ENCODE results near the gene DHX9.

Gene DHX9

GRCh38 chr1:182829285-182829932 lies 9.7 kb upstream of the DHX9 start:
- WGBS, result 100% methylated on average over 3 of the region's 5 CpGs
- Histone ChIP-seq H3K4me1 (ENCODE audit: control insufficient read depth, insufficient read depth, low read depth, low read length) (no peaks in the 10 kb centered on the region), H3K79me1 (replicated peaks; ENCODE audit: low read length, poor library complexity, severe bottlenecking) (no peaks in the 10 kb centered on the region), H3K9me3 (ENCODE audit: control insufficient read depth, low read length) (no peaks in the 10 kb centered on the region), H3K27me3 (ENCODE audit: control insufficient read depth in 1 of 2, insufficient read depth in 1 of 2, low read length in 2 of 2) (no peaks in the 10 kb centered on the region), H3K9ac (ENCODE audit: low read length) (no peak overlapping the region), H3K4me3 (ENCODE audit: insufficient read depth in 1 of 2, low read depth in 1 of 2, low read length in 2 of 2) (no peak overlapping the region), H2BK120ac (ENCODE audit: low read depth, low read length) (no peak overlapping the region), H3K27ac (ENCODE audit: low read length, poor library complexity, severe bottlenecking) (no peak overlapping the region), H2BK15ac (ENCODE audit: low read depth, poor library complexity, severe bottlenecking) (no peak overlapping the region), H4K91ac (ENCODE audit: low read length) (no peak overlapping the region), H3K18ac (ENCODE audit: low read depth in 1 of 2, low read length in 2 of 2) (no peak overlapping the region), H2AK5ac (ENCODE audit: low read length, severe bottlenecking) (no peak overlapping the region), H3K4ac (ENCODE audit: low read depth in 1 of 2, low read length in 2 of 2) (no peak overlapping the region), H3K14ac (ENCODE audit: low read length in 2 of 2) (no peak overlapping the region), H2AFZ (ENCODE audit: low read depth, low read length) (no peak overlapping the region), H4K8ac (ENCODE audit: low read length) (no peak overlapping the region), H2BK12ac (ENCODE audit: low read length in 2 of 2) (no peak overlapping the region), H3K4me2 (ENCODE audit: low read length, poor library complexity, severe bottlenecking) (no peak overlapping the region), H2BK5ac (ENCODE audit: low read depth, low read length, poor library complexity, severe bottlenecking) (no peak overlapping the region), H3K36me3 (ENCODE audit: control insufficient read depth in 1 of 2, insufficient read depth in 2 of 2, low read depth in 1 of 2, low read length in 2 of 2) (peaks cover 0 to 10% of the 10 kb centered on the region in 2 experiments), H3K23ac (ENCODE audit: low read length in 2 of 2) (no peak overlapping the region)
- no peak for DNase-seq

DNA sequence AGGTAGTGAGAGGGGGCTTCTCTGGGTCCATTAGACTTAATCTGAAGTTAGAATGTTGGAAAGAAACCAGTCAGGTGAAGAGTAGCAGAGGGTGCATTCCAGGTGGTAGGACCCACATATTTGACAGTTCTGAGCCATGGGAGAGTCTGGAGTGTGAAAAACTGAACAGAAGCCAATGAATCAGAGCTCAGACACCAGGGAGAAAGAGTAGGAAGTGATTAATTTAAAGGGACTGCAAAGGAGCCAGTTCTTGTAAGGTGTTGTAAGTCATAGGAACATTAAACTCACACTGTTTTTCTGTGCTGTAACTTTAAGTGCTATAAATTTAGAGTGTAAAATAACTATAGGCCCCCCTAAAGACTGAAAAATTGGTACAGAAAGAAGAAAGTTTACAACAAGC lies 5.9 kb upstream of the DHX9 start:
- no peaks in the 10 kb centered on the region for H3K79me1 ChIP-seq (replicated peaks; ENCODE audit: low read length, poor library complexity, severe bottlenecking)
- no peak overlapping the region for H3K4me3 ChIP-seq (ENCODE audit: insufficient read depth in 1 of 2, low read depth in 1 of 2, low read length in 2 of 2)
- no peak overlapping the region for H3K27ac ChIP-seq (ENCODE audit: low read length, poor library complexity, severe bottlenecking)
- no peak for DNase-seq
- H3K9ac ChIP-seq (ENCODE audit: low read length), result no peak overlapping the region
- H2AFZ ChIP-seq (ENCODE audit: low read depth, low read length), result no peak overlapping the region
- H3K36me3 ChIP-seq (ENCODE audit: control insufficient read depth in 1 of 2, insufficient read depth in 2 of 2, low read depth in 1 of 2, low read length in 2 of 2), result no peaks in the 10 kb centered on the region
- H3K14ac ChIP-seq (ENCODE audit: low read length in 2 of 2), result no peak overlapping the region
- no peak overlapping the region for H3K18ac ChIP-seq (ENCODE audit: low read depth in 1 of 2, low read length in 2 of 2)
- H2BK12ac ChIP-seq (ENCODE audit: low read length in 2 of 2), result no peak overlapping the region
- no peak overlapping the region for H4K8ac ChIP-seq (ENCODE audit: low read length)
- no peak overlapping the region for H2AK5ac ChIP-seq (ENCODE audit: low read length, severe bottlenecking)
- H2BK15ac ChIP-seq (ENCODE audit: low read depth, poor library complexity, severe bottlenecking), result no peak overlapping the region
- no peak overlapping the region for H3K4ac ChIP-seq (ENCODE audit: low read depth in 1 of 2, low read length in 2 of 2)
- peaks cover 2% of the 10 kb centered on the region for H3K4me1 ChIP-seq (ENCODE audit: control insufficient read depth, insufficient read depth, low read depth, low read length)
- H3K9me3 ChIP-seq (ENCODE audit: control insufficient read depth, low read length), result no peaks in the 10 kb centered on the region
- H3K23ac ChIP-seq (ENCODE audit: low read length in 2 of 2), result no peak overlapping the region
- H3K27me3 ChIP-seq (ENCODE audit: control insufficient read depth in 1 of 2, insufficient read depth in 1 of 2, low read length in 2 of 2), result no peaks in the 10 kb centered on the region
- H3K4me2 ChIP-seq (ENCODE audit: low read length, poor library complexity, severe bottlenecking), result no peak overlapping the region
- no peak overlapping the region for H2BK5ac ChIP-seq (ENCODE audit: low read depth, low read length, poor library complexity, severe bottlenecking)
- H2BK120ac ChIP-seq (ENCODE audit: low read depth, low read length), result no peak overlapping the region
- H4K91ac ChIP-seq (ENCODE audit: low read length), result no peak overlapping the region

GRCh38 chr1:182834326-182834725 lies 4.8 kb upstream of the DHX9 start:
- no peak overlapping the region for H2BK12ac ChIP-seq (ENCODE audit: low read length in 2 of 2)
- peaks cover 2% of the 10 kb centered on the region for H3K79me1 ChIP-seq (replicated peaks; ENCODE audit: low read length, poor library complexity, severe bottlenecking)
- H3K23ac ChIP-seq (ENCODE audit: low read length in 2 of 2), result no peak overlapping the region
- H3K4ac ChIP-seq (ENCODE audit: low read depth in 1 of 2, low read length in 2 of 2), result no peak overlapping the region
- H2AFZ ChIP-seq (ENCODE audit: low read depth, low read length), result no peak overlapping the region
- no peak overlapping the region for H4K91ac ChIP-seq (ENCODE audit: low read length)
- H3K18ac ChIP-seq (ENCODE audit: low read depth in 1 of 2, low read length in 2 of 2), result no peak overlapping the region
- no peaks in the 10 kb centered on the region for H3K9me3 ChIP-seq (ENCODE audit: control insufficient read depth, low read length)
- no peak overlapping the region for H3K14ac ChIP-seq (ENCODE audit: low read length in 2 of 2)
- H3K4me3 ChIP-seq (ENCODE audit: insufficient read depth in 1 of 2, low read depth in 1 of 2, low read length in 2 of 2), result no peak overlapping the region
- H3K36me3 ChIP-seq (ENCODE audit: control insufficient read depth in 1 of 2, insufficient read depth in 2 of 2, low read depth in 1 of 2, low read length in 2 of 2), result no peaks in the 10 kb centered on the region
- H4K8ac ChIP-seq (ENCODE audit: low read length), result no peak overlapping the region
- peaks cover 4% of the 10 kb centered on the region for H3K4me1 ChIP-seq (ENCODE audit: control insufficient read depth, insufficient read depth, low read depth, low read length)
- H2BK120ac ChIP-seq (ENCODE audit: low read depth, low read length), result no peak overlapping the region
- no peak for DNase-seq
- no peak overlapping the region for H3K4me2 ChIP-seq (ENCODE audit: low read length, poor library complexity, severe bottlenecking)
- H2BK5ac ChIP-seq (ENCODE audit: low read depth, low read length, poor library complexity, severe bottlenecking), result no peak overlapping the region
- no peak overlapping the region for H3K9ac ChIP-seq (ENCODE audit: low read length)
- no peaks in the 10 kb centered on the region for H3K27me3 ChIP-seq (ENCODE audit: control insufficient read depth in 1 of 2, insufficient read depth in 1 of 2, low read length in 2 of 2)
- WGBS, result 92% methylated on average over 1 of the region's 2 CpGs
- H3K27ac ChIP-seq (ENCODE audit: low read length, poor library complexity, severe bottlenecking), result no peak overlapping the region
- H2AK5ac ChIP-seq (ENCODE audit: low read length, severe bottlenecking), result no peak overlapping the region
- no peak overlapping the region for H2BK15ac ChIP-seq (ENCODE audit: low read depth, poor library complexity, severe bottlenecking)

DNA sequence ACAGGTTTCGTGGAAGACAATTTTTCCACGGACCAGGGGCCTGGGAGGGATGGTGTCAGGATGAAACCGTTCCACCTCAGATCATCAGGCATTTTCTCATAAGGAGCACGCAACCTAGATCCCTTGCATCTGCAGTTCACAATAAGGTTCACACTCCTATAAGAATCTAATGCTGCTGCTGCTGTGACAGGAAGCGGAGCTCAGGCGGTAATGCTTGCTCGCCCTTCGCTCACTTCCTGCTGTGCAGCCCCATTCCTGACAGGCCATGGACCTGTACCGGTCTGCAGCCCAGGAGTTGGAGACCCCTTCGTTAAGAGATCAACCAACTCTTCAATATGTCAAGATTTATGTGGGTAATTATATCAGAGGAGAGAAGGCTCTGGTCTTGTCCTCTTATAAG lies 3.3 kb upstream of the DHX9 start:
- Histone ChIP-seq H3K9me3 (ENCODE audit: control insufficient read depth, low read length) (no peaks in the 10 kb centered on the region), H3K79me1 (replicated peaks; ENCODE audit: low read length, poor library complexity, severe bottlenecking) (peaks cover 2% of the 10 kb centered on the region), H3K27ac (ENCODE audit: low read length, poor library complexity, severe bottlenecking) (no peak overlapping the region), H2AFZ (ENCODE audit: low read depth, low read length) (no peak overlapping the region), H2BK120ac (ENCODE audit: low read depth, low read length) (no peak overlapping the region), H2AK5ac (ENCODE audit: low read length, severe bottlenecking) (no peak overlapping the region), H3K4ac (ENCODE audit: low read depth in 1 of 2, low read length in 2 of 2) (no peak overlapping the region), H3K36me3 (ENCODE audit: control insufficient read depth in 1 of 2, insufficient read depth in 2 of 2, low read depth in 1 of 2, low read length in 2 of 2) (no peaks in the 10 kb centered on the region), H4K91ac (ENCODE audit: low read length) (no peak overlapping the region), H3K14ac (ENCODE audit: low read length in 2 of 2) (no peak overlapping the region), H3K18ac (ENCODE audit: low read depth in 1 of 2, low read length in 2 of 2) (no peak overlapping the region), H3K4me1 (ENCODE audit: control insufficient read depth, insufficient read depth, low read depth, low read length) (peaks cover 4% of the 10 kb centered on the region), H3K4me3 (ENCODE audit: insufficient read depth in 1 of 2, low read depth in 1 of 2, low read length in 2 of 2) (no peak overlapping the region), H3K4me2 (ENCODE audit: low read length, poor library complexity, severe bottlenecking) (no peak overlapping the region), H4K8ac (ENCODE audit: low read length) (no peak overlapping the region), H2BK5ac (ENCODE audit: low read depth, low read length, poor library complexity, severe bottlenecking) (no peak overlapping the region), H2BK12ac (ENCODE audit: low read length in 2 of 2) (no peak overlapping the region), H2BK15ac (ENCODE audit: low read depth, poor library complexity, severe bottlenecking) (no peak overlapping the region), H3K9ac (ENCODE audit: low read length) (no peak overlapping the region), H3K27me3 (ENCODE audit: control insufficient read depth in 1 of 2, insufficient read depth in 1 of 2, low read length in 2 of 2) (no peaks in the 10 kb centered on the region), H3K23ac (ENCODE audit: low read length in 2 of 2) (no peak overlapping the region)
- DNase-seq, result no peak
- 82% methylated on average over 9 of the region's 10 CpGs for WGBS
